GM12878 (cell line): ENCODE results near the gene NEURL3. TPM values are rescaled to one million over a fixed set of nuclear protein-coding genes. Genes with fewer than 3 reads are reported as not detected.

Experiments
- ATAC-seq: fragments of 200-7000 bp; cut with Tn5 transposase; 3 replicates; pipeline ENCODE4 v1.9.1; 2020; ENCODE audit warnings: mild to moderate bottlenecking, moderate library complexity
- BruUV-seq: library from RNA; stranded (reverse); fragments of 400-500 nt; replicated peaks from 2 replicates; lab custom pipeline; 2021; lab: Mats Ljungman, UMichigan
- CTCF ChIA-PET: fragments of 300-600 bp; sonication (Branson Sonifier 250); formaldehyde crosslinking; extraction: SDS; loops from one replicate; lab custom pipeline; 2021; ENCODE audit warnings: inconsistent platforms; lab: Yijun Ruan, JAX
- POLR2A ChIA-PET: fragments of 350-600 bp; formaldehyde crosslinking; extraction: SDS; loops from one replicate; lab custom pipeline; 2021; ENCODE audit warnings: inconsistent platforms; lab: Charles Lee
- RAD21 ChIA-PET: fragments of 300-600 bp; sonication (Branson Sonifier 250); formaldehyde crosslinking; loops from one replicate; lab custom pipeline; 2023; ENCODE audit warnings: antibody characterized with exemption; ENCODE audit not compliant: unreplicated experiment; lab: Charles Lee
- SMC1A ChIA-PET: fragments of 300-600 bp; sonication (Branson Sonifier 250); formaldehyde crosslinking; loops from one replicate; lab custom pipeline; 2023; ENCODE audit not compliant: unreplicated experiment, uncharacterized antibody; lab: Charles Lee
- DNase-seq: peaks from one replicate; pipeline ENCODE4 v3.0.0-alpha.2; 2011; ENCODE audit warnings: low read depth, low spot score
- FAIRE-seq: peaks from 3 replicates; lab custom pipeline; 2011; peaks lifted over from hg19 to GRCh38; lab: Jason Lieb, UNC
- H2AFZ ChIP-seq: 2 replicates; pipeline ENCODE4 v1.6.0; 2011; ENCODE audit warnings: low read depth, low read length, control low read depth; ENCODE audit not compliant: control insufficient read depth
- H3K27ac ChIP-seq: 2 replicates; pipeline ENCODE4 v1.5.1; 2011; ENCODE audit warnings: control low read depth; ENCODE audit not compliant: control insufficient read depth, insufficient read depth
- H3K27me3 ChIP-seq, 2 experiments: replicated peaks in 1 of 2; 2 replicates each; pipeline versions ENCODE4 v1.6.0 to v1.6.1; 2011; ENCODE audit warnings: low read length in 1 of 2; ENCODE audit not compliant: control insufficient read depth in 2 of 2, insufficient read depth in 2 of 2
- H3K36me3 ChIP-seq, 2 experiments: 2 replicates each; pipeline ENCODE4 v1.5.1; 2011; ENCODE audit warnings: low read length in 1 of 2; ENCODE audit not compliant: control insufficient read depth in 2 of 2, insufficient read depth in 2 of 2
- H3K4me1 ChIP-seq: 2 replicates; pipeline ENCODE4 v1.6.1; 2011; ENCODE audit warnings: mild to moderate bottlenecking, low read length, moderate library complexity, mixed read lengths; ENCODE audit not compliant: control insufficient read depth, insufficient read depth
- H3K4me2 ChIP-seq: 2 replicates; pipeline ENCODE4 v1.6.0; 2011; ENCODE audit warnings: control low read depth; ENCODE audit not compliant: control insufficient read depth, insufficient read depth
- H3K4me3 ChIP-seq: fragments of 200-600 bp; sonication (generic); 2 replicates; pipeline ENCODE4 v1.5.1; 2016
- H3K79me2 ChIP-seq: 2 replicates; pipeline ENCODE4 v1.6.0; 2011; ENCODE audit warnings: low read length; ENCODE audit not compliant: control insufficient read depth, insufficient read depth
- H3K9ac ChIP-seq: 2 replicates; pipeline ENCODE4 v1.8.0; 2011; ENCODE audit warnings: low read length, control low read depth, mixed read lengths; ENCODE audit not compliant: control insufficient read depth, insufficient read depth
- H3K9me3 ChIP-seq: replicated peaks from 3 replicates; pipeline ENCODE4 v1.5.1; 2011; ENCODE audit warnings: mild to moderate bottlenecking, low read length; ENCODE audit not compliant: control insufficient read depth, insufficient read depth
- H4K20me1 ChIP-seq: 2 replicates; pipeline ENCODE4 v1.6.0; 2011; ENCODE audit not compliant: control insufficient read depth, insufficient read depth
- ATF2 ChIP-seq: IDR thresholded peaks from 2 replicates; pipeline ENCODE4 v1.6.1; 2012; ENCODE audit warnings: low read length, inconsistent platforms
- ATF3 ChIP-seq: IDR thresholded peaks from 2 replicates; pipeline ENCODE4 v1.6.1; 2011; ENCODE audit warnings: low read depth, mild to moderate bottlenecking, low read length, moderate library complexity, borderline replicate concordance; ENCODE audit errors: extremely low read depth
- EP300 ChIP-seq, 2 experiments: fragments of 150-350 bp in 1 of 2; IDR thresholded peaks; 2 replicates each; pipeline ENCODE4 v1.6.1; 2011 to 2012; ENCODE audit warnings: low read depth in 2 of 2, low read length in 2 of 2, borderline replicate concordance in 1 of 2, improper control_type of control experiment in 1 of 2, inconsistent platforms in 1 of 2; ENCODE audit not compliant: control insufficient read depth in 1 of 2
- POLR2AphosphoS2 ChIP-seq: IDR thresholded peaks from 2 replicates; pipeline ENCODE4 v1.6.1; 2011; ENCODE audit warnings: low read depth, mild to moderate bottlenecking, low read length, improper control_type of control experiment, moderate library complexity
- REST ChIP-seq: IDR thresholded peaks from 2 replicates; pipeline ENCODE4 v1.6.1; 2012; ENCODE audit warnings: mild to moderate bottlenecking, low read depth, low read length
- SRF ChIP-seq, 2 experiments: IDR thresholded peaks; 2 replicates each; pipeline ENCODE4 v1.6.1; 2011; ENCODE audit warnings: low read depth in 2 of 2, low read length in 2 of 2, mild to moderate bottlenecking in 1 of 2, moderate library complexity in 1 of 2
- WGBS: methylation state at CpG from one replicate; pipeline ENCODE4 v1.1.6; 2016; ENCODE audit warnings: low lambda C conversion rate; ENCODE audit not compliant: insufficient replicate concordance, insufficient coverage; ENCODE audit errors: missing lambda C conversion rate; 5-methylcytosine and 5-hydroxymethylcytosine counted together
- in situ Hi-C: fragments of 300-500 bp; cut with MboI; formaldehyde crosslinking; loops from 9 replicates; pipeline ENCODE4 v1.14.3; 2018; ENCODE audit warnings: mixed read lengths
- intact Hi-C: fragments of 100-400 bp; cut with micrococcal nuclease; formaldehyde crosslinking; loops from one replicate; pipeline ENCODE4 v1.14.2; 2022; ENCODE audit not compliant: unreplicated experiment
- polyA plus RNA-seq, 11 experiments: library from polyadenylated mRNA; depleted of rRNA in 4 of 11; unstranded in 6 of 11; stranded (reverse) in 5 of 11; fragments of >200 nt; fragmentation: Nextera tagmentation in 4 of 11; fragmentation: Illumina TruSeq in 1 of 11; extraction: Ambion mirVana in 4 of 11; extraction: Trizol in 1 of 11; gene quantifications; 1 replicate in 1 of 11; 2 replicates in 10 of 11; pipeline versions ENCODE4 v1.2.1 to v1.2.3, GENCODE V29; 2011 to 2016; ENCODE audit warnings: inconsistent platforms in 2 of 11, missing spikeins in 2 of 11, low read depth in 1 of 11
- total RNA-seq, 4 experiments: library from RNA; depleted of rRNA in 3 of 4; stranded (reverse); fragments of >200 nt in 3 of 4; fragmentation: Illumina TruSeq in 1 of 4; extraction: Trizol in 1 of 4; gene quantifications; 2 replicates each; pipeline versions ENCODE4 v1.2.1 to v1.2.3, GENCODE V29; 2013 to 2021

Gene NEURL3
- total and polyA plus RNA-seq, 10 of the 15 experiments (the other 5 are each of a cell fraction or from before 2014, with no cell fraction given), result 0.03 to 6.3 (median 0.47) TPM

GRCh38 chr2:96477458-96477857 lies 27.7 kb downstream of the NEURL3 start:
- no peak for DNase-seq
- Histone ChIP-seq H3K4me2 (no peak overlapping the region), H3K9ac (no peak overlapping the region), H3K9me3 (no peaks in the 10 kb centered on the region), H3K4me3 (no peak overlapping the region), H4K20me1 (no peaks in the 10 kb centered on the region), H3K27ac (no peak overlapping the region), H3K27me3 (no peaks in the 10 kb centered on the region), H3K4me1 (no peaks in the 10 kb centered on the region)
- 6% methylated on average over 1 of the region's 1 CpG for WGBS
- BruUV-seq, result no TSS peak
- in situ Hi-C loops, result no loop called here
- SMC1A ChIA-PET, result interaction anchor here (1.6 kb wide), 1 partner anchor 69 kb away, joined by 9 read pairs; no protein-coding TSS in a partner anchor
- POLR2A ChIA-PET, result no interaction called here
- no peak for TF ChIP-seq ATF2
- TF ChIP-seq EP300 (IDR thresholded peaks at IDR 0.05; ENCODE audit: borderline replicate concordance in 1 of 2, control insufficient read depth in 1 of 2, low read depth in 2 of 2, low read length in 2 of 2), result no peak
- TF ChIP-seq SRF (IDR thresholded peaks at IDR 0.05; ENCODE audit: low read depth in 2 of 2, low read length in 2 of 2), result no peak
- no peak for TF ChIP-seq ATF3
- no peak for TF ChIP-seq REST
- no peak for TF ChIP-seq POLR2AphosphoS2
- TF ChIP-seq, all 136 proteins: peak for 0
- FAIRE-seq, result no peak
- Histone ChIP-seq H2AFZ (no peak overlapping the region), H3K36me3 (no peaks in the 10 kb centered on the region), H3K79me2 (no peaks in the 10 kb centered on the region)
- ATAC-seq, result no peak
- RAD21 ChIA-PET, result no interaction called here
- CTCF ChIA-PET, result interaction anchor here (1.2 to 5.0 kb wide), 3 partner anchors 12 to 70 kb away, joined by 3 to 31 read pairs (median 10); no protein-coding TSS in a partner anchor
- intact Hi-C loops, result no loop called here
